Endothelial cell of umbilical vein (primary cell): ENCODE measurements around the gene CIROP.

ENCODE experiments used
- CTCF ChIP-seq, 2 donors: IDR thresholded peaks; 1 replicate in 1 of 2; 2 replicates in 1 of 2; pipeline ENCODE4 v1.5.1; 2011; ENCODE audit warnings: low read length in 2 of 2, mild to moderate bottlenecking in 2 of 2, moderate library complexity in 2 of 2, control low read depth in 1 of 2, inconsistent platforms in 1 of 2, low read depth in 1 of 2; ENCODE audit not compliant: insufficient read depth in 1 of 2; ENCODE audit errors: extremely low read depth in 1 of 2
- MAX ChIP-seq: IDR thresholded peaks from 2 replicates; pipeline ENCODE4 v1.6.1; 2011; ENCODE audit not compliant: insufficient read depth, insufficient read length

GRCh38 chr14:23131482-23131881 lies 26.7 kb upstream of the CIROP start:
- no peak for TF ChIP-seq CTCF (IDR thresholded peaks at IDR 0.05; ENCODE audit: extremely low read depth in 1 of 2, insufficient read depth in 1 of 2, low read depth in 1 of 2, low read length in 2 of 2)
- TF ChIP-seq MAX, result no peak
